A549 (cell line): ENCODE results near the gene ITGB3. TPM values are rescaled to one million over a fixed set of nuclear protein-coding genes. Genes with fewer than 3 reads are reported as not detected.

Source experiments
- ATAC-seq, 2 experiments: fragments of 200-7000 bp in 1 of 2; fragments of >200 bp in 1 of 2; cut with Nextera tagmentation in 1 of 2; cut with Tn5 transposase in 1 of 2; 3 replicates each; pipeline versions ENCODE4 v1.8.0 to v1.9.1; 2018 to 2020; ENCODE audit warnings: mild to moderate bottlenecking in 1 of 2, moderate library complexity in 1 of 2
- CTCF ChIA-PET: fragments of 300-600 bp; sonication (Branson Sonifier 250); formaldehyde crosslinking; extraction: SDS; loops from one replicate; lab custom pipeline; 2021; ENCODE audit warnings: antibody characterized with exemption, inconsistent platforms; lab: Yijun Ruan, JAX
- POLR2A ChIA-PET: fragments of 350-600 bp; formaldehyde crosslinking; extraction: SDS; loops from one replicate; lab custom pipeline; 2021; ENCODE audit warnings: antibody characterized with exemption, inconsistent platforms; lab: Yijun Ruan, JAX
- DNase-seq, 2 experiments: peaks; one replicate each; pipeline versions ENCODE4 v3.0.0 to v3.0.0-alpha.2; 2011 to 2016; ENCODE audit warnings: low read depth in 1 of 2, low spot score in 1 of 2
- FAIRE-seq: peaks from 2 replicates; lab custom pipeline; 2011; peaks lifted over from hg19 to GRCh38; lab: Jason Lieb, UNC
- H3K27ac ChIP-seq, 2 experiments: fragments of >200 bp; sonication (Bioruptor Twin); formaldehyde crosslinking; 3 replicates each; pipeline ENCODE4 v1.5.1; 2016 to 2017
- H3K4me1 ChIP-seq: fragments of >200 bp; sonication (Bioruptor Twin); formaldehyde crosslinking; 3 replicates; pipeline ENCODE4 v1.6.1; 2016
- H3K4me2 ChIP-seq: fragments of >200 bp; sonication (Bioruptor Twin); formaldehyde crosslinking; 3 replicates; pipeline ENCODE4 v1.6.1; 2016
- H3K4me3 ChIP-seq: fragments of >200 bp; sonication (Bioruptor Twin); formaldehyde crosslinking; 3 replicates; pipeline ENCODE4 v1.5.1; 2016
- H3K9me3 ChIP-seq: fragments of >200 bp; sonication (Bioruptor Twin); formaldehyde crosslinking; 3 replicates; pipeline ENCODE4 v1.6.1; 2016
- BCL3 ChIP-seq: fragments of >200 bp; sonication (Bioruptor Twin); formaldehyde crosslinking; IDR thresholded peaks from 3 replicates; pipeline ENCODE4 v1.6.1; 2016
- CBX8 ChIP-seq: fragments of 200-600 bp; sonication (generic); IDR thresholded peaks from 2 replicates; pipeline ENCODE4 v1.6.1; 2016
- CTCF ChIP-seq: fragments of >200 bp; sonication (Bioruptor Twin); formaldehyde crosslinking; IDR thresholded peaks from 3 replicates; pipeline ENCODE4 v1.5.1; 2016
- E2F6 ChIP-seq: IDR thresholded peaks from 2 replicates; pipeline ENCODE4 v1.6.1; 2012; ENCODE audit warnings: low read depth, borderline replicate concordance
- EHMT2 ChIP-seq: fragments of 200-600 bp; sonication (generic); IDR thresholded peaks from 2 replicates; pipeline ENCODE4 v1.6.1; 2016; ENCODE audit warnings: antibody characterized with exemption, low read depth, mild to moderate bottlenecking, moderate library complexity
- ELK1 ChIP-seq: fragments of 150-350 bp; IDR thresholded peaks from 2 replicates; pipeline ENCODE4 v1.6.1; 2014; ENCODE audit warnings: low read depth, mild to moderate bottlenecking, low read length
- ESRRA ChIP-seq: fragments of 150-350 bp; IDR thresholded peaks from 2 replicates; pipeline ENCODE4 v1.6.1; 2014; ENCODE audit warnings: mild to moderate bottlenecking, low read length, borderline replicate concordance
- HDAC2 ChIP-seq: fragments of 200-600 bp; sonication (generic); IDR thresholded peaks from 2 replicates; pipeline ENCODE4 v1.6.1; 2016
- HOXA7 ChIP-seq: fragments of 250-450 bp; sonication (Bioruptor Pico); IDR thresholded peaks from 2 replicates; pipeline ENCODE4 v1.5.0; 2020; ENCODE audit warnings: mild to moderate bottlenecking, moderate library complexity
- JUN ChIP-seq, 2 experiments: fragments of >200 bp; sonication (Bioruptor Twin); formaldehyde crosslinking; IDR thresholded peaks; 2 replicates in 1 of 2; 3 replicates in 1 of 2; pipeline ENCODE4 v1.6.1; 2016 to 2017
- KDM1A ChIP-seq: fragments of 200-600 bp; sonication (generic); IDR thresholded peaks from 2 replicates; pipeline ENCODE4 v1.6.1; 2016; ENCODE audit warnings: low read depth, mild to moderate bottlenecking
- KDM5A ChIP-seq: fragments of 200-600 bp; sonication (generic); IDR thresholded peaks from 2 replicates; pipeline ENCODE4 v1.6.1; 2016; ENCODE audit warnings: antibody characterized with exemption, mild to moderate bottlenecking
- MAFK ChIP-seq: fragments of 450-650 bp; IDR thresholded peaks from 2 replicates; pipeline ENCODE4 v1.6.1; 2014; ENCODE audit not compliant: partially characterized antibody
- NFE2L2 ChIP-seq: fragments of 150-350 bp; conservative IDR thresholded peaks from 2 replicates; pipeline ENCODE4 v1.6.1; 2014; ENCODE audit warnings: low read length
- NPAS2 ChIP-seq: fragments of 250-450 bp; sonication (Bioruptor Pico); IDR thresholded peaks from 2 replicates; pipeline ENCODE4 v1.8.0; 2022; ENCODE audit warnings: mild to moderate bottlenecking, moderate library complexity, borderline replicate concordance
- NR3C1 ChIP-seq: fragments of >200 bp; sonication (Bioruptor Twin); formaldehyde crosslinking; IDR thresholded peaks from 3 replicates; pipeline ENCODE4 v1.6.1; 2017
- POLR2A ChIP-seq: IDR thresholded peaks from 2 replicates; pipeline ENCODE4 v1.6.1; 2012; ENCODE audit warnings: mild to moderate bottlenecking, low read length
- RARB ChIP-seq: fragments of 250-450 bp; sonication (Bioruptor Pico); IDR thresholded peaks from 2 replicates; pipeline ENCODE4 v1.8.0; 2021; ENCODE audit warnings: mild to moderate bottlenecking, moderate library complexity
- RCOR1 ChIP-seq: fragments of 150-350 bp; IDR thresholded peaks from 2 replicates; pipeline ENCODE4 v1.6.1; 2014; ENCODE audit warnings: antibody characterized with exemption, low read length, low read depth
- REST ChIP-seq: fragments of 200-600 bp; sonication (generic); IDR thresholded peaks from 2 replicates; pipeline ENCODE4 v1.6.1; 2016; ENCODE audit warnings: antibody characterized with exemption, mild to moderate bottlenecking, moderate library complexity
- RNF2 ChIP-seq: fragments of 200-600 bp; sonication (generic); IDR thresholded peaks from 2 replicates; pipeline ENCODE4 v1.6.1; 2016; ENCODE audit warnings: low read depth, mild to moderate bottlenecking, antibody characterized with exemption, moderate library complexity, borderline replicate concordance
- ZNF302 ChIP-seq: fragments of 250-450 bp; sonication (Bioruptor Pico); IDR thresholded peaks from 2 replicates; pipeline ENCODE4 v1.9.0; 2021; ENCODE audit warnings: inconsistent platforms, mild to moderate bottlenecking, moderate library complexity
- WGBS: methylation state at CpG from one replicate; pipeline ENCODE4 v1.1.6; 2017; ENCODE audit errors: missing lambda C conversion rate; 5-methylcytosine and 5-hydroxymethylcytosine counted together
- polyA plus RNA-seq, 4 experiments: library from polyadenylated mRNA; depleted of rRNA in 3 of 4; stranded (reverse); fragments of >200 nt; fragmentation: RNase III in 1 of 4; extraction: RNeasy Plus Mini Kit Qiagen cat#74134 plus additional on column Dnase treatment in 1 of 4; gene quantifications; 2 replicates in 3 of 4; 3 replicates in 1 of 4; pipeline ENCODE4 v1.2.3, GENCODE V29; 2011 to 2017

ITGB3 gene
- polyA plus RNA-seq, 2 of the 4 experiments (the other 2 are of a cell fraction), result 0.34 to 5.0 TPM

GRCh38 chr17:47209499-47209898 is 44.1 kb upstream of the ITGB3 start:
- Histone ChIP-seq H3K9me3 (no peaks in the 10 kb centered on the region), H3K4me1 (no peaks in the 10 kb centered on the region), H3K4me2 (no peak overlapping the region), H3K4me3 (no peak overlapping the region), H3K27ac (no peak overlapping the region)
- ChIA-PET CTCF (interaction anchor here (1.1 to 2.5 kb wide), 4 partner anchors 11 to 406 kb away, joined by 3 to 11 read pairs (median 4); no protein-coding TSS in a partner anchor), POLR2A (no interaction called here)
- ATAC-seq (no peak), FAIRE-seq (no peak), DNase-seq (no peak)
- no peak for TF ChIP-seq EHMT2
- TF ChIP-seq ZNF302, result no peak
- TF ChIP-seq RCOR1, result no peak
- no peak for TF ChIP-seq CBX8
- TF ChIP-seq KDM1A, result no peak
- TF ChIP-seq MAFK, result no peak
- no peak for TF ChIP-seq BCL3
- TF ChIP-seq NFE2L2, result no peak
- TF ChIP-seq ELK1, result no peak
- no peak for TF ChIP-seq NR3C1
- TF ChIP-seq POLR2A, result no peak
- WGBS, result 56% methylated on average over 3 of the region's 3 CpGs

- Histone ChIP-seq H3K4me2 (no peak overlapping the region), H3K9me3 (no peaks in the 10 kb centered on the region), H3K4me1 (no peaks in the 10 kb centered on the region), H3K27ac (no peak overlapping the region), H3K4me3 (no peak overlapping the region)
- FAIRE-seq (no peak), ATAC-seq (no peak), DNase-seq (no peak)
- CTCF ChIA-PET, result interaction anchor here (0.7 to 2.5 kb wide), 4 partner anchors 20 to 405 kb away, joined by 3 to 11 read pairs (median 3); no protein-coding TSS in a partner anchor
- 47% methylated on average over 3 of the region's 3 CpGs for WGBS
- POLR2A ChIA-PET, result no interaction called here
- peak; percentile 64 for TF ChIP-seq MAFK
- no peak for TF ChIP-seq E2F6
Measured at GRCh38 chr17:47210105-47210504, 43.5 kb upstream of the ITGB3 start.

GRCh38 chr17:47210779-47211178 is 42.8 kb upstream of the ITGB3 start:
- H3K27ac ChIP-seq, result no peak overlapping the region
- H3K4me3 ChIP-seq, result no peak overlapping the region
- no peaks in the 10 kb centered on the region for H3K9me3 ChIP-seq
- FAIRE-seq (no peak), DNase-seq (no peak), ATAC-seq (no peak)
- H3K4me2 ChIP-seq, result no peak overlapping the region
- no peaks in the 10 kb centered on the region for H3K4me1 ChIP-seq
- ChIA-PET POLR2A (no interaction called here), CTCF (interaction anchor here (0.7 to 2.5 kb wide), 4 partner anchors 19 to 405 kb away, joined by 3 to 11 read pairs (median 3); no protein-coding TSS in a partner anchor)
- WGBS, result 29% methylated on average over 2 of the region's 2 CpGs
- no peak for TF ChIP-seq E2F6
- TF ChIP-seq RNF2, result no peak
- TF ChIP-seq HDAC2, result no peak
- no peak for TF ChIP-seq JUN (IDR thresholded peaks at IDR 0.05)
- no peak for TF ChIP-seq REST
- TF ChIP-seq KDM5A, result no peak
- TF ChIP-seq HOXA7 (CRISPR knock-in tag), result no peak
- TF ChIP-seq ESRRA, result no peak
- no peak for TF ChIP-seq CBX8
- no peak for TF ChIP-seq CTCF
- TF ChIP-seq NPAS2, result no peak
- TF ChIP-seq NR3C1, result no peak
- TF ChIP-seq RARB, result no peak
- TF ChIP-seq BCL3, result no peak
